IMR-90 (cell line): Measurements from ENCODE around the gene MBD3L4. TPM values are rescaled to one million over a fixed set of nuclear protein-coding genes. Genes with fewer than 3 reads are reported as not detected.

Source experiments
- ATAC-seq: fragments of 200-7000 bp; cut with Tn5 transposase; 2 replicates; pipeline ENCODE4 v1.9.1; 2020; ENCODE audit warnings: low read depth, mild to moderate bottlenecking, moderate library complexity
- BruUV-seq: library from RNA; stranded (reverse); fragments of 400-500 nt; replicated peaks from 2 replicates; lab custom pipeline; 2021; lab: Mats Ljungman, UMichigan
- CTCF ChIA-PET: fragments of 300-600 bp; formaldehyde crosslinking; extraction: SDS; loops from one replicate; lab custom pipeline; 2021; ENCODE audit warnings: antibody characterized with exemption; lab: Yijun Ruan, JAX
- POLR2A ChIA-PET: fragments of 300-600 bp; sonication (Branson Sonifier 250); formaldehyde crosslinking; loops from one replicate; lab custom pipeline; 2022; ENCODE audit warnings: antibody characterized with exemption; ENCODE audit not compliant: unreplicated experiment; lab: Charles Lee
- DNase-seq: peaks from one replicate; pipeline ENCODE4 v3.0.0; 2013
- H2AFZ ChIP-seq: replicated peaks from 2 replicates; pipeline ENCODE3; 2013; ENCODE audit warnings: low read length, mild to moderate bottlenecking; ENCODE audit not compliant: poor library complexity
- H2AK5ac ChIP-seq: 2 replicates; pipeline ENCODE4 v1.6.1; 2013; ENCODE audit warnings: low read depth, low read length, inconsistent platforms
- H2AK9ac ChIP-seq: replicated peaks from 2 replicates; pipeline ENCODE3; 2013; ENCODE audit warnings: mild to moderate bottlenecking, low read depth, low read length, moderate library complexity; ENCODE audit not compliant: poor library complexity
- H2BK120ac ChIP-seq: 2 replicates; pipeline ENCODE4 v1.6.1; 2013; ENCODE audit warnings: low read depth, low read length, inconsistent platforms
- H2BK15ac ChIP-seq: 3 replicates; pipeline ENCODE4 v1.6.1; 2013; ENCODE audit warnings: low read depth, low read length, inconsistent platforms
- H2BK20ac ChIP-seq: 2 replicates; pipeline ENCODE4 v1.6.1; 2013; ENCODE audit warnings: low read depth, mild to moderate bottlenecking, inconsistent platforms, low read length, moderate library complexity
- H2BK5ac ChIP-seq: 2 replicates; pipeline ENCODE4 v1.6.1; 2013; ENCODE audit warnings: mild to moderate bottlenecking, low read depth, low read length, inconsistent platforms; ENCODE audit not compliant: poor library complexity, severe bottlenecking
- H3K14ac ChIP-seq: replicated peaks from 2 replicates; pipeline ENCODE4 v1.6.1; 2013; ENCODE audit warnings: low read depth, low read length, inconsistent platforms
- H3K18ac ChIP-seq: 2 replicates; pipeline ENCODE4 v1.6.1; 2013; ENCODE audit warnings: low read depth, low read length, control low read depth
- H3K23ac ChIP-seq: 2 replicates; pipeline ENCODE4 v1.6.1; 2013; ENCODE audit warnings: low read depth, low read length, inconsistent platforms
- H3K27ac ChIP-seq: 2 replicates; pipeline ENCODE4 v1.5.1; 2013; ENCODE audit warnings: mild to moderate bottlenecking, control low read depth, low read length; ENCODE audit not compliant: insufficient read depth
- H3K27me3 ChIP-seq: 2 replicates; pipeline ENCODE4 v1.6.1; 2013; ENCODE audit warnings: low read length; ENCODE audit not compliant: control insufficient read depth, insufficient read depth
- H3K36me3 ChIP-seq: 2 replicates; pipeline ENCODE4 v1.6.1; 2013; ENCODE audit warnings: low read length, mixed read lengths; ENCODE audit not compliant: control insufficient read depth, insufficient read depth
- H3K4ac ChIP-seq: 2 replicates; pipeline ENCODE4 v1.6.1; 2013; ENCODE audit warnings: low read depth, low read length, inconsistent platforms
- H3K4me1 ChIP-seq: 2 replicates; pipeline ENCODE4 v1.6.1; 2013; ENCODE audit warnings: low read length, mixed read lengths; ENCODE audit not compliant: control insufficient read depth, insufficient read depth
- H3K4me2 ChIP-seq: 2 replicates; pipeline ENCODE4 v1.6.1; 2013; ENCODE audit warnings: low read depth, mild to moderate bottlenecking, control low read depth, low read length, moderate library complexity
- H3K4me3 ChIP-seq: 2 replicates; pipeline ENCODE4 v1.5.1; 2013; ENCODE audit warnings: low read depth, mild to moderate bottlenecking, control low read depth, low read length, moderate library complexity; ENCODE audit not compliant: insufficient read depth
- H3K56ac ChIP-seq: 2 replicates; pipeline ENCODE4 v1.6.1; 2013; ENCODE audit warnings: low read length, inconsistent platforms; ENCODE audit not compliant: insufficient read depth; ENCODE audit errors: extremely low read depth
- H3K79me1 ChIP-seq, 2 experiments: 2 replicates each; pipeline ENCODE4 v1.6.1; 2013; ENCODE audit warnings: low read length in 2 of 2, inconsistent platforms in 1 of 2, low read depth in 1 of 2
- H3K9ac ChIP-seq: 2 replicates; pipeline ENCODE4 v1.6.1; 2013; ENCODE audit warnings: low read depth, low read length, control low read depth
- H3K9me1 ChIP-seq: 2 replicates; pipeline ENCODE4 v1.6.1; 2013; ENCODE audit warnings: low read length, inconsistent platforms; ENCODE audit not compliant: insufficient read depth
- H3K9me3 ChIP-seq: 2 replicates; pipeline ENCODE4 v1.6.1; 2013; ENCODE audit warnings: low read length; ENCODE audit not compliant: control insufficient read depth, insufficient read depth
- H4K20me1 ChIP-seq: 2 replicates; pipeline ENCODE4 v1.6.1; 2013; ENCODE audit warnings: low read length, inconsistent platforms; ENCODE audit not compliant: insufficient read depth
- H4K5ac ChIP-seq: 2 replicates; pipeline ENCODE4 v1.6.1; 2013; ENCODE audit warnings: mild to moderate bottlenecking, low read depth, low read length, control low read depth
- H4K8ac ChIP-seq, 2 experiments: 2 replicates each; pipeline ENCODE4 v1.6.1; 2013; ENCODE audit warnings: low read depth in 2 of 2, low read length in 2 of 2, control low read depth in 1 of 2, inconsistent platforms in 1 of 2
- H4K91ac ChIP-seq: 2 replicates; pipeline ENCODE4 v1.6.1; 2013; ENCODE audit warnings: low read depth, low read length, inconsistent platforms; ENCODE audit not compliant: insufficient read depth
- RAD21 ChIP-seq: IDR thresholded peaks from 2 replicates; pipeline ENCODE4 v1.6.1; 2012; ENCODE audit warnings: low read length, improper control_type of control experiment
- WGBS, 2 experiments: methylation state at CpG; one replicate each; pipeline versions ENCODE4 v1.1.5 to v1.1.7; 2013; ENCODE audit warnings: missing lambda C conversion rate in 2 of 2; ENCODE audit not compliant: insufficient read length in 1 of 2; ENCODE audit errors: extremely low coverage in 2 of 2; 5-methylcytosine and 5-hydroxymethylcytosine counted together
- dilution Hi-C: fragments of 300-500 bp; cut with HindIII; formaldehyde crosslinking; loops from one replicate; pipeline ENCODE4 v1.14.3; 2018; ENCODE audit warnings: low sequenced_read_pairs; ENCODE audit not compliant: unreplicated experiment
- in situ Hi-C: fragments of 300-500 bp; cut with MboI; formaldehyde crosslinking; loops from 3 replicates; pipeline ENCODE4 v1.14.3; 2019; ENCODE audit warnings: low sequenced_read_pairs, inconsistent platforms, mixed read lengths
- intact Hi-C: fragments of 100-400 bp; cut with micrococcal nuclease; formaldehyde crosslinking; loops from 2 replicates; pipeline ENCODE4 v1.10.0; 2022
- polyA plus RNA-seq, 3 experiments: library from polyadenylated mRNA; depleted of rRNA; stranded (reverse); fragments of >200 nt; gene quantifications; 2 replicates each; pipeline ENCODE4 v1.2.3, GENCODE V29; 2012; ENCODE audit warnings: low replicate concordance in 1 of 3
- total RNA-seq: library from RNA; depleted of rRNA; stranded (reverse); fragments of >200 nt; gene quantifications from 2 replicates; pipeline ENCODE4 v1.2.3, GENCODE V29; 2012

MBD3L4 gene
- total and polyA plus RNA-seq, 2 of the 4 experiments (the other 2 are of a cell fraction) = not detected

DNA sequence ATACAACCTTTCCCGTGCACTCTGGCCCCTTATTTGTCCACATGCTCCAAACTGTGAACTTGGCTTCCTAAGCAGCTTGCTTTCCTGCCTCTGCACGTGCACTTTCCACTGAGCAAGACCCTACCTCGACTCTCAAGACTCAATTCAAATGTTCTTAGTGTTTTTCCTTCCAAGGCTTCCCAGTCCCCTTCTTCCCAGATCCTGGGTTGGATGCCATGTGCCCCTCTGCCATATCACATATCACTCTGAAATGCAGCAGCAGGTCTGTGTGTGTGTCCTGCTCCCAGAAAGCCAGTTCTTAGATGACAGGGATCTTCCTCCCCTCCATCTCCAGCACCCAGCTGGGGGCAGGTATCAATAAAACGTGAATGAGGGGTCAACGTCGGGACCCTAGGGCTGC is 32.6 kb upstream of the MBD3L4 start:
- Histone ChIP-seq H3K4ac (no peak overlapping the region), H2AK9ac (no peak overlapping the region), H2BK120ac (no peak overlapping the region), H3K23ac (no peak overlapping the region), H4K5ac (no peak overlapping the region), H3K79me1 (peaks cover 11 to 18% of the 10 kb centered on the region in 2 experiments), H2BK20ac (no peak overlapping the region), H3K18ac (no peak overlapping the region), H3K36me3 (peaks cover 49% of the 10 kb centered on the region), H3K27ac (no peak overlapping the region), H2AK5ac (no peak overlapping the region), H3K9me1 (no peaks in the 10 kb centered on the region), H3K9ac (no peak overlapping the region), H2AFZ (no peak overlapping the region), H4K20me1 (no peaks in the 10 kb centered on the region), H2BK5ac (no peak overlapping the region), H3K27me3 (no peaks in the 10 kb centered on the region), H3K9me3 (peaks cover 27% of the 10 kb centered on the region), H3K14ac (no peak overlapping the region), H3K4me3 (no peak overlapping the region), H2BK15ac (no peak overlapping the region), H4K8ac (no peak overlapping the region), H3K4me1 (no peaks in the 10 kb centered on the region), H4K91ac (no peak overlapping the region), H3K4me2 (no peak overlapping the region), H3K56ac (no peak overlapping the region)
- TF ChIP-seq RAD21 = no peak
- ChIA-PET POLR2A (no interaction called here), CTCF (no interaction called here)
- ATAC-seq (no peak), DNase-seq (no peak)
- dilution Hi-C loops = no loop called here
- WGBS, 2 experiments = 88 to 100% methylated on average over 1 of the region's 6 CpGs
- in situ Hi-C loops = no loop called here
- intact Hi-C loops = no loop called here
- no TSS peak for BruUV-seq
